G401 (cell line): ENCODE data around the gene PC. TPM values are rescaled to one million over a fixed set of nuclear protein-coding genes. Genes with fewer than 3 reads are reported as not detected.
A peak's percentile ranks its signal among the peaks of the same experiment; 100 is the strongest.
"Not testable (repeated sequence)": the region's sequence is repeated elsewhere in the genome, so short reads cannot be mapped to it uniquely, and the experiment has no call there.

ENCODE experiments used
- DNase-seq: peaks from one replicate; pipeline ENCODE4 v3.0.0-alpha.2; 2015; ENCODE audit warnings: low spot score
- in situ Hi-C: cut with HindIII; loops from 2 replicates; pipeline ENCODE4 v1.10.0; 2016; ENCODE audit warnings: low sequenced_read_pairs, mixed read lengths
- total RNA-seq: library from RNA; depleted of rRNA; stranded (reverse); fragments of >200 nt; shearing (Covaris generic); gene quantifications from 2 replicates; pipeline ENCODE4 v1.2.3, GENCODE V29; 2014; rRNA removed

PC gene
- total RNA-seq = 31.1 and 93.9 TPM in 2 replicates

- DNase-seq = peak; percentile 100
- in situ Hi-C loops = no loop called here
These were observed at the start of gene PC for GRCh38 chr11:66958232-66958955. TSS of gene PC (minus strand) at chr11:66958383. CDS start at chr11:66872159, 86,224 bp downstream.

GRCh38 chr11:67007126-67007525 lies 48.9 kb upstream of the PC start:
- DNase-seq = no peak

GRCh38 chr11:67006029-67006884 lies 48.1 kb upstream of the PC start:
- DNase-seq = peak; percentile 46
- in situ Hi-C loops = no loop called here

More at GRCh38 chr11:67007126-67007525, 48.9 kb upstream of the PC start:
- in situ Hi-C loops = no loop called here

GRCh38 chr11:67005200-67005599 lies 47.0 kb upstream of the PC start:
- in situ Hi-C loops, DNase-seq: not testable (repeated sequence)

DNA sequence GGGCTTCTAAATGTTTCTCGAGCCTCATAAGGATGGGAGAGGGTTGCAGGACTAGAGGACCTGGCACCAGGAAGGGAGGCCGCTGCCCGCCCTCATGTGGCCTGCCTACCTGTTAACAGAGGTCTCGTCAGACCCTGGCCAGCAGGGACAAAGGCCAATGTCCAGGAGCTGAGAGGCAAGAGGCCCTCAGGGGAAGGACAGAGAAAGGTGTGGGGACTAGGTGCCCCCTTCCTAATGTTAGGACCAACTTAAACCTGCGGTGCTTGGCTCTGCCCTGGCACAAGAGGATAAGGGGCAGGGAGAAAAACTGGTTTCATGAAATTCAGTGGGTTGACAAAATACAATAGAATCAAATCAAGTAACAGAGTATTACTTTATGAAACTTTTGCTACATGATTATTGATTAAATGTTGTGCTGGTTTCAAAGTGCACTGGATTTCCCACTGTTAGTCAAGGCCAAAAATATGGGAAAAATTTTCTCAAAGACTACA lies 44.8 kb upstream of the PC start:
- in situ Hi-C loops = no loop called here
- DNase-seq = no peak

GRCh38 chr11:67002297-67002913 lies 44.2 kb upstream of the PC start:
- in situ Hi-C loops = no loop called here

DNA sequence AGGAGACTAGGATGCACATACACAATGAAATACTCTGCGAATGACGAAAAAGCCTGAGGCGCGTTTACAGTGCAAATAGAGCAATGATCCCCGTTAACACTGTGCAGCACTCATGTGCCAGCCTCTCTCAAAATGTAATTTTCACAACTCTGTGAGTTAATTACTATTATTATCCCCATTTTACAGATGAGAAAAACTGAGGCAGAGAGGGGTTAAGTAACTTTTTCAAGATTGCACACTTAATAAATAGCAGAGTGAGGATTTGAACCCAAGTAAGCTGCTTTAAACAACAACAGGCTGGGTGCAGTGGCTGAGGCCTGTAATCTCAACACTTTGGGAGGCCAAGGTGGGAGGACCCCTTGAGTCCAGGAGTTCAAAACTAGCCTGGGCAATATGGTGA lies 43.1 kb upstream of the PC start:
- DNase-seq = no peak
- in situ Hi-C loops = no loop called here

More at GRCh38 chr11:67002297-67002913, 44.2 kb upstream of the PC start:
- no peak for DNase-seq

- no peak for DNase-seq
- in situ Hi-C loops = no loop called here
These were observed 41.4 kb upstream of the PC start for GRCh38 chr11:66999555-66999954.

- no peak for DNase-seq
These were observed 38.6 kb upstream of the PC start for GRCh38 chr11:66996609-66997273.

GRCh38 chr11:66992041-66992440 lies 33.9 kb upstream of the PC start:
- in situ Hi-C loops = no loop called here
- no peak for DNase-seq

More at GRCh38 chr11:66996609-66997273, 38.6 kb upstream of the PC start:
- in situ Hi-C loops = no loop called here

- DNase-seq, in situ Hi-C loops: not testable (repeated sequence)
These were observed 31.2 kb upstream of the PC start for GRCh38 chr11:66989360-66989759.

GRCh38 chr11:66988741-66989140 lies 30.6 kb upstream of the PC start:
- in situ Hi-C loops, DNase-seq: not testable (repeated sequence)

- in situ Hi-C loops = no loop called here
- no peak for DNase-seq
These were observed 29.9 kb upstream of the PC start for GRCh38 chr11:66987924-66988637.

- no peak for DNase-seq
- in situ Hi-C loops = no loop called here
These were observed 29.0 kb upstream of the PC start for GRCh38 chr11:66987158-66987620.

DNA sequence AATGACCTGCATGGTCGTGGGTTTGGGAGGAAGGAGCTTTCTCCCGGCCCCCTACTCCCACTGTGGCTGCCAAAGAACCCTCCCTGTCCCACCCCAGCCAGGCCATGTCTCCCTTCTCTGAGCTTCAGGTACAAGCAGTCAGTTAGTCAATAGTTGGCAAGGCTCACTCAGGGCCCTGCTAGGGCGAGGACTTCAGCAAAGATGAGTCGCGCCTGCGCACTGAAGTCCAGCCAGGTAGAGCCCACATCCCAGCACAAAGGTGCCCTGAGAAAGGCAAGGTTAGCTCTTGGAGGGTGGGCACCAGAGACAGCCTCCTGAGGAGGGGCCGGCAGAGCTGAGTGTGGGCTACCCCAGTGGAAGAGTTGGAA lies 28.0 kb upstream of the PC start:
- peak; percentile 88 for DNase-seq
- in situ Hi-C loops = no loop called here

DNA sequence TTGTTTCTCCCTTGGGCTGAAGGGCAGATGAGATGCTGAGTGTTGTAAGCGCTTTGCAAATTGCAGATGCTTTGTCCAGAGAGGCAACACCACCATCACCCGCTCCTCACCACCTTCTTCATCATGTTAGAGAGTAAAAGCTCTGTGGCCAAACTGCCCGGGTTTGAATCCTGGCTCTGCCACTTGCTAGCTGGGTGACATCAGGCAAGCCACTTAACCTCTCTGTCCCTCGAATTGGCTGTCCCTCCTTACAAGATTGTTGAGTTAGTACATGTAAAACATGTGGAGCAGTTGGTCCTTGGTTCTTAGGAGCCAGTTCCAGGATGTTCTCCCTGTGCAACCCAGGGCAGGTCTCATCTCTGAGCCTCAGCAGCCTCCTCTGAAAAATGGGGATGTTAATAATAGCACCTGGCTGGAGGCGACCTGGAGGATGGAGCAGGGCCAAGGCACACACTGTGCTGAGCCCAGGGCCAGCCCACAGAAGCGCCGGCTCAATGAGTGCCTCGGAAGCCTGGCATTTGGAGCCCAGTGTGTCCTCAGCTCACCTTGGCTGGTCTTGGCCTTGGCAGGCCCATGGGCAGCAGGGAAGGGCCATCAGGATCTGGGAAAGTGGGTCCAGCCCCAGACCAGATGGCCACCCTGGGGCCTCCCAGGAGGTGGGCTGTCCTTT lies 27.5 kb upstream of the PC start:
- DNase-seq = peak; percentile 98
- in situ Hi-C loops = no loop called here

- in situ Hi-C loops = no loop called here
These were observed 25.2 kb upstream of the PC start for GRCh38 chr11:66983275-66983924.

More at GRCh38 chr11:66983275-66983924, 25.2 kb upstream of the PC start:
- DNase-seq = peak; percentile 6
